HL-60/S4 treated with retinoic acid at 250 ng/mL for 4 days and 3 days (cell line): Measurements from ENCODE around the gene RPS6KA3.

Experiments used
- in situ Hi-C: fragments of 300-500 bp; cut with MboI; formaldehyde crosslinking; loops from 2 replicates; pipeline ENCODE4 v1.7.0; 2022; ENCODE audit warnings: low sequenced_read_pairs

Gene RPS6KA3

GRCh38 chrX:20266810-20267606, at the start of gene RPS6KA3:
Gene RPS6KA3 (minus strand): TSS chrX:20266909. CDS start chrX:20266632, 277 bp downstream.
- in situ Hi-C loops, result loop anchor here (25.0 kb wide), 1 partner anchor 170 kb away; no protein-coding TSS in a partner anchor

GRCh38 chrX:20315140-20315539, 48.4 kb upstream of the RPS6KA3 start:
- in situ Hi-C loops, result no loop called here

- in situ Hi-C loops, result no loop called here
Observed at GRCh38 chrX:20313899-20314298, 47.2 kb upstream of the RPS6KA3 start.

- in situ Hi-C loops, result no loop called here
Observed at GRCh38 chrX:20312018-20312417, 45.3 kb upstream of the RPS6KA3 start.

- in situ Hi-C loops, result no loop called here
Observed at GRCh38 chrX:20311505-20311904, 44.8 kb upstream of the RPS6KA3 start.

GRCh38 chrX:20309806-20310205, 43.1 kb upstream of the RPS6KA3 start:
- in situ Hi-C loops, result no loop called here

- in situ Hi-C loops, result no loop called here
Observed at GRCh38 chrX:20306668-20307067, 40.0 kb upstream of the RPS6KA3 start.

- in situ Hi-C loops, result no loop called here
Observed at GRCh38 chrX:20300822-20301221, 34.1 kb upstream of the RPS6KA3 start.

- in situ Hi-C loops, result no loop called here
Observed at GRCh38 chrX:20294957-20295356, 28.2 kb upstream of the RPS6KA3 start.

- in situ Hi-C loops, result no loop called here
Observed at GRCh38 chrX:20294284-20294683, 27.6 kb upstream of the RPS6KA3 start.

- in situ Hi-C loops, result no loop called here
Observed at GRCh38 chrX:20285511-20285910, 18.8 kb upstream of the RPS6KA3 start.

GRCh38 chrX:20284992-20285391, 18.3 kb upstream of the RPS6KA3 start:
- in situ Hi-C loops, result no loop called here

- in situ Hi-C loops, result no loop called here
Observed at GRCh38 chrX:20284444-20284843, 17.7 kb upstream of the RPS6KA3 start.

GRCh38 chrX:20280938-20281337, 14.2 kb upstream of the RPS6KA3 start:
- in situ Hi-C loops, result no loop called here

- in situ Hi-C loops, result loop anchor here (25.0 kb wide), 1 partner anchor 163 kb away; no protein-coding TSS in a partner anchor
Observed at GRCh38 chrX:20274121-20274520, 7.4 kb upstream of the RPS6KA3 start.

- in situ Hi-C loops, result loop anchor here (25.0 kb wide), 1 partner anchor 166 kb away; no protein-coding TSS in a partner anchor
Observed at GRCh38 chrX:20271730-20272129, 5.0 kb upstream of the RPS6KA3 start.

- in situ Hi-C loops, result loop anchor here (25.0 kb wide), 1 partner anchor 166 kb away; no protein-coding TSS in a partner anchor
Observed at GRCh38 chrX:20271186-20271585, 4.5 kb upstream of the RPS6KA3 start.

GRCh38 chrX:20270562-20270890, 3.8 kb upstream of the RPS6KA3 start:
- in situ Hi-C loops, result loop anchor here (25.0 kb wide), 1 partner anchor 167 kb away; no protein-coding TSS in a partner anchor

- in situ Hi-C loops, result loop anchor here (25.0 kb wide), 1 partner anchor 167 kb away; no protein-coding TSS in a partner anchor
Observed at GRCh38 chrX:20269848-20270561, 3.3 kb upstream of the RPS6KA3 start.

- in situ Hi-C loops, result loop anchor here (25.0 kb wide), 1 partner anchor 169 kb away; no protein-coding TSS in a partner anchor
Observed at GRCh38 chrX:20267931-20268701, 1.4 kb upstream of the RPS6KA3 start.

- in situ Hi-C loops, result loop anchor here (25.0 kb wide), 1 partner anchor 170 kb away; no protein-coding TSS in a partner anchor
Observed at GRCh38 chrX:20267607-20267930, 860 bp upstream of the RPS6KA3 start.
